ENCODE data around the gene CCDC157. TPM values are rescaled to one million over a fixed set of nuclear protein-coding genes. Genes with fewer than 3 reads are reported as not detected.
A peak's percentile ranks its signal among the peaks of the same experiment; 100 is the strongest.

The CCDC157 gene
- polyA plus RNA-seq, 1 donor from 2014 or later: 32.2 TPM

GRCh38 chr22:30385942-30386341 lies 29.1 kb downstream of the CCDC157 start:
- Histone ChIP-seq H3K9me2 (ENCODE audit: insufficient read depth, low read length) (no peaks in the 10 kb centered on the region), H3K4me3 (ENCODE audit: low read length) (no peak overlapping the region), H4K20me1 (ENCODE audit: insufficient read depth) (no peaks in the 10 kb centered on the region), H3F3A (ENCODE audit: insufficient read depth, low read length, poor library complexity, severe bottlenecking) (no peaks in the 10 kb centered on the region), H3K9me3 (ENCODE audit: low read length) (no peaks in the 10 kb centered on the region), H3K9ac (ENCODE audit: low read length) (no peak overlapping the region), H2AFZ (ENCODE audit: low read depth, low read length) (no peak overlapping the region), H3K27me3 (ENCODE audit: insufficient read depth, low read depth, low read length) (no peaks in the 10 kb centered on the region), H3K36me3 (ENCODE audit: insufficient read depth, low read length) (no peaks in the 10 kb centered on the region), H3K27ac (ENCODE audit: low read length) (no peak overlapping the region), H3K79me2 (replicated peaks; ENCODE audit: insufficient read depth, low read length) (no peaks in the 10 kb centered on the region), H3K4me2 (ENCODE audit: low read length) (no peak overlapping the region)
- TF ChIP-seq EP300 (conservative IDR thresholded peaks at IDR 0.05; ENCODE audit: poor library complexity, severe bottlenecking) (no peak), POLR2AphosphoS5 (IDR thresholded peaks at IDR 0.05) (no peak), CTCF (IDR thresholded peaks at IDR 0.05; ENCODE audit: poor library complexity, severe bottlenecking) (no peak), TAF1 (IDR thresholded peaks at IDR 0.05; ENCODE audit: low read depth) (no peak), REST (IDR thresholded peaks at IDR 0.05; ENCODE audit: borderline replicate concordance) (no peak), SMC3 (conservative IDR thresholded peaks at IDR 0.05; ENCODE audit: poor library complexity) (no peak), RAD21 (conservative IDR thresholded peaks at IDR 0.05) (no peak)

- no peaks in the 10 kb centered on the region for H3K79me2 ChIP-seq (replicated peaks; ENCODE audit: insufficient read depth, low read length)
- no peaks in the 10 kb centered on the region for H3K27me3 ChIP-seq (ENCODE audit: insufficient read depth, low read depth, low read length)
- H2AFZ ChIP-seq (ENCODE audit: low read depth, low read length): no peak overlapping the region
- H3K27ac ChIP-seq (ENCODE audit: low read length): no peak overlapping the region
- no peak overlapping the region for H3K4me2 ChIP-seq (ENCODE audit: low read length)
- TF ChIP-seq EZH2 (IDR thresholded peaks at IDR 0.05; ENCODE audit: borderline replicate concordance, insufficient read depth, low read length, poor library complexity, severe bottlenecking) (no peak), MXI1 (conservative IDR thresholded peaks at IDR 0.05; ENCODE audit: poor library complexity, severe bottlenecking) (no peak), CTCF (IDR thresholded peaks at IDR 0.05; ENCODE audit: poor library complexity, severe bottlenecking) (no peak), RAD21 (conservative IDR thresholded peaks at IDR 0.05) (no peak), SMC3 (conservative IDR thresholded peaks at IDR 0.05; ENCODE audit: poor library complexity) (no peak), EP300 (conservative IDR thresholded peaks at IDR 0.05; ENCODE audit: poor library complexity, severe bottlenecking) (no peak), REST (IDR thresholded peaks at IDR 0.05; ENCODE audit: borderline replicate concordance) (no peak), TAF1 (IDR thresholded peaks at IDR 0.05; ENCODE audit: low read depth) (no peak), POLR2AphosphoS5 (IDR thresholded peaks at IDR 0.05) (no peak)
- no peaks in the 10 kb centered on the region for H3K9me2 ChIP-seq (ENCODE audit: insufficient read depth, low read length)
- H3K9me3 ChIP-seq (ENCODE audit: low read length): no peaks in the 10 kb centered on the region
- no peaks in the 10 kb centered on the region for H3K36me3 ChIP-seq (ENCODE audit: insufficient read depth, low read length)
- no peaks in the 10 kb centered on the region for H4K20me1 ChIP-seq (ENCODE audit: insufficient read depth)
- peak overlapping the region; percentile 55 for H3K9ac ChIP-seq (ENCODE audit: low read length)
- no peaks in the 10 kb centered on the region for H3F3A ChIP-seq (ENCODE audit: insufficient read depth, low read length, poor library complexity, severe bottlenecking)
- peak overlapping the region; percentile 63 for H3K4me3 ChIP-seq (ENCODE audit: low read length)
Measured at GRCh38 chr22:30386608-30386959, 29.8 kb downstream of the CCDC157 start.
